Vagina (tissue), 2 donors: ENCODE results near the gene CD44.

ENCODE experiments used
- POLR2A ChIP-seq, 2 donors: fragments of 450-650 bp; IDR thresholded peaks; one replicate each; pipeline ENCODE4 v1.6.1; 2017; ENCODE audit warnings: antibody characterized with exemption in 2 of 2, mild to moderate bottlenecking in 2 of 2, moderate library complexity in 2 of 2
- POLR2AphosphoS5 ChIP-seq, 2 donors: sonication (generic); formaldehyde crosslinking; IDR thresholded peaks; one replicate each; pipeline ENCODE4 v1.9.0; 2017; ENCODE audit warnings: antibody characterized with exemption in 2 of 2, mild to moderate bottlenecking in 2 of 2, low read depth in 1 of 2; ENCODE audit not compliant: insufficient read depth in 1 of 2
- TF ChIP-seq, protein P1 (sequence below), 3 experiments: fragments of 450-650 bp in 2 of 3; fragments of 200-600 bp in 1 of 3; sonication (generic) in 1 of 3; IDR thresholded peaks; one replicate each; pipeline ENCODE4 v1.5.1; 2017 to 2019; ENCODE audit warnings: antibody characterized with exemption in 3 of 3, mild to moderate bottlenecking in 2 of 3, moderate library complexity in 2 of 3

DNA sequence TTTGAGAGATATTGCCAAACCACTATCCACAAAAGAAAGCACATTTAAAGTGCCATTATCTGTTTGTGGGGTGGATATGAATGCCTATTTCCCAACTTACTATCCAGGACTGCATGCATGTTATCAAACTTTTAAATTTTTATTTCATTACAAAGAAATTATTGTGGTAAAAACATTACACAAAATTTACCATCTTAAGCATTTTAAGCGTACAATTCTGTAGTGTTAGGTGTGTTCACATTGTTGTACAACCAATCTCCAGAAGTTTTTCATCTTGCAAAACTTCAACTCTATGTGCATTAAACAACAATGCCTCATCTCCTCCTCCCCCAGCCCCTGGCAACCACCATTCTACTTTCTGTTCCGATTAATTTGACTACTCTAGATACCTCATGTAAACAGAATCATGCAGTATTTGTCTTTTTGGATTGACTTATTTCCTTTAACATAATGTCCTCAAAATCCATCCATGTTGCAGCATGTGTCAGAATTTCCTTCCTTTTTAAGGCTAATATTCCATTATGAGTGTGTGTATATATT is 17.6 kb upstream of the CD44 start:
- TF ChIP-seq, protein P1, sequence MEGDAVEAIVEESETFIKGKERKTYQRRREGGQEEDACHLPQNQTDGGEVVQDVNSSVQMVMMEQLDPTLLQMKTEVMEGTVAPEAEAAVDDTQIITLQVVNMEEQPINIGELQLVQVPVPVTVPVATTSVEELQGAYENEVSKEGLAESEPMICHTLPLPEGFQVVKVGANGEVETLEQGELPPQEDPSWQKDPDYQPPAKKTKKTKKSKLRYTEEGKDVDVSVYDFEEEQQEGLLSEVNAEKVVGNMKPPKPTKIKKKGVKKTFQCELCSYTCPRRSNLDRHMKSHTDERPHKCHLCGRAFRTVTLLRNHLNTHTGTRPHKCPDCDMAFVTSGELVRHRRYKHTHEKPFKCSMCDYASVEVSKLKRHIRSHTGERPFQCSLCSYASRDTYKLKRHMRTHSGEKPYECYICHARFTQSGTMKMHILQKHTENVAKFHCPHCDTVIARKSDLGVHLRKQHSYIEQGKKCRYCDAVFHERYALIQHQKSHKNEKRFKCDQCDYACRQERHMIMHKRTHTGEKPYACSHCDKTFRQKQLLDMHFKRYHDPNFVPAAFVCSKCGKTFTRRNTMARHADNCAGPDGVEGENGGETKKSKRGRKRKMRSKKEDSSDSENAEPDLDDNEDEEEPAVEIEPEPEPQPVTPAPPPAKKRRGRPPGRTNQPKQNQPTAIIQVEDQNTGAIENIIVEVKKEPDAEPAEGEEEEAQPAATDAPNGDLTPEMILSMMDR (IDR thresholded peaks at IDR 0.05), result no peak
- TF ChIP-seq POLR2A (IDR thresholded peaks at IDR 0.05), result no peak
- TF ChIP-seq POLR2AphosphoS5 (IDR thresholded peaks at IDR 0.05; ENCODE audit: insufficient read depth in 1 of 2, low read depth in 1 of 2), result no peak
